HepG2 (cell line): Measurements from ENCODE around the gene SART1. TPM values are rescaled to one million over a fixed set of nuclear protein-coding genes. Genes with fewer than 3 reads are reported as not detected.

Experiments
- ATAC-seq: fragments of 200-7000 bp; cut with Tn5 transposase; 3 replicates; pipeline ENCODE4 v1.9.1; 2020; ENCODE audit warnings: mild to moderate bottlenecking, moderate library complexity
- BruUV-seq: library from RNA; stranded (reverse); fragments of 400-500 nt; replicated peaks from 2 replicates; lab custom pipeline; 2021; lab: Mats Ljungman, UMichigan
- CTCF ChIA-PET: fragments of 300-600 bp; formaldehyde crosslinking; extraction: SDS; loops from one replicate; lab custom pipeline; 2021; ENCODE audit warnings: low total read pairs, inconsistent platforms, low intra/inter-chr PET ratio; lab: Yijun Ruan, JAX
- POLR2A ChIA-PET: fragments of 350-600 bp; sonication (Branson Sonifier 250); formaldehyde crosslinking; loops from one replicate; lab custom pipeline; 2020; ENCODE audit warnings: antibody characterized with exemption, inconsistent platforms; lab: Yijun Ruan, JAX
- DNase-seq: peaks from one replicate; pipeline ENCODE4 v3.0.0-alpha.2; 2015; ENCODE audit warnings: low spot score
- FAIRE-seq: peaks from 3 replicates; lab custom pipeline; 2011; peaks lifted over from hg19 to GRCh38; lab: Jason Lieb, UNC
- H2AFZ ChIP-seq: one replicate; pipeline ENCODE4 v1.6.1; 2011; ENCODE audit warnings: low read length, inconsistent platforms
- H3K27ac ChIP-seq: fragments of 300-600 bp; 3 replicates; pipeline ENCODE4 v1.8.0; 2011; ENCODE audit warnings: mixed run types, mild to moderate bottlenecking, mixed read lengths, low read length, inconsistent platforms; ENCODE audit not compliant: insufficient read depth; ENCODE audit errors: extremely low read length
- H3K27me3 ChIP-seq, 2 experiments: fragments of 200-600 bp in 1 of 2; 2 replicates in 1 of 2; 3 replicates in 1 of 2; pipeline versions ENCODE4 v1.6.0 to v1.8.0; 2011; ENCODE audit warnings: low read length in 2 of 2, mild to moderate bottlenecking in 2 of 2, moderate library complexity in 2 of 2, inconsistent platforms in 1 of 2; ENCODE audit not compliant: insufficient read depth in 2 of 2, control insufficient read depth in 1 of 2
- H3K36me3 ChIP-seq, 2 experiments: fragments of 200-600 bp in 1 of 2; replicated peaks in 1 of 2; 2 replicates in 1 of 2; 3 replicates in 1 of 2; pipeline versions ENCODE4 v1.5.1 to v1.8.0; 2011; ENCODE audit warnings: low read length in 2 of 2, inconsistent platforms in 1 of 2; ENCODE audit not compliant: insufficient read depth in 2 of 2, control insufficient read depth in 1 of 2
- H3K4me1 ChIP-seq: 2 replicates; pipeline ENCODE4 v1.5.1; 2012; ENCODE audit warnings: low read length, inconsistent platforms; ENCODE audit not compliant: insufficient read depth
- H3K4me2 ChIP-seq: 2 replicates; pipeline ENCODE4 v1.6.0; 2011; ENCODE audit warnings: low read depth, low read length, inconsistent platforms
- H3K4me3 ChIP-seq, 3 experiments: fragments of 200-600 bp in 1 of 3; sonication (generic), shearing (Covaris generic) in 1 of 3; replicated peaks in 1 of 3; 2 replicates each; pipeline ENCODE4 v1.5.1; 2011 to 2016; ENCODE audit warnings: low read length in 3 of 3, inconsistent platforms in 2 of 3, low read depth in 2 of 3, mild to moderate bottlenecking in 2 of 3, control low read depth in 1 of 3, mixed read lengths in 1 of 3; ENCODE audit not compliant: insufficient read depth in 1 of 3
- H3K79me2 ChIP-seq: one replicate; pipeline ENCODE4 v1.6.1; 2011; ENCODE audit warnings: low read length, inconsistent platforms; ENCODE audit not compliant: insufficient read depth
- H3K9ac ChIP-seq: 2 replicates; pipeline ENCODE4 v1.6.0; 2011; ENCODE audit warnings: mild to moderate bottlenecking, low read depth, low read length, inconsistent platforms; ENCODE audit not compliant: insufficient read depth
- H3K9me3 ChIP-seq: 2 replicates; pipeline ENCODE4 v1.5.1; 2012; ENCODE audit warnings: mild to moderate bottlenecking, low read length
- H4K20me1 ChIP-seq: 2 replicates; pipeline ENCODE4 v1.6.0; 2011; ENCODE audit warnings: inconsistent platforms, mild to moderate bottlenecking, low read length, moderate library complexity; ENCODE audit not compliant: insufficient read depth
- DMTF1 ChIP-seq: sonication (generic); formaldehyde crosslinking; IDR thresholded peaks from 2 replicates; pipeline ENCODE4 v1.4.0; 2020; ENCODE audit warnings: mild to moderate bottlenecking, missing genetic modification reagents
- E2F1 ChIP-seq: sonication (generic); formaldehyde crosslinking; IDR thresholded peaks from 2 replicates; pipeline ENCODE4 v1.5.0; 2020; ENCODE audit warnings: missing genetic modification reagents
- KLF15 ChIP-seq: sonication (generic); formaldehyde crosslinking; IDR thresholded peaks from 2 replicates; pipeline ENCODE4 v1.8.1; 2023; ENCODE audit warnings: borderline replicate concordance, mild to moderate bottlenecking, inconsistent platforms, missing genetic modification reagents, mixed read lengths
- WGBS: methylation state at CpG from one replicate; pipeline ENCODE4 v1.1.6; 2017; ENCODE audit warnings: low lambda C conversion rate; 5-methylcytosine and 5-hydroxymethylcytosine counted together
- in situ Hi-C: cut with HindIII; loops from 2 replicates; pipeline ENCODE4 v1.10.0; 2017; ENCODE audit warnings: low pct_unique_long_range_greater_than_20kb; ENCODE audit not compliant: extremely low pct_ligation_motif_present
- intact Hi-C: fragments of 100-400 bp; cut with micrococcal nuclease; formaldehyde crosslinking; loops from one replicate; pipeline ENCODE4 v1.10.0; 2022; ENCODE audit not compliant: unreplicated experiment
- polyA plus RNA-seq, 8 experiments: library from polyadenylated mRNA; depleted of rRNA in 3 of 8; stranded (reverse) in 7 of 8; unstranded in 1 of 8; fragments of >200 nt; fragmentation: Illumina TruSeq in 4 of 8; extraction: Trizol in 4 of 8; gene quantifications; 2 replicates each; pipeline versions ENCODE4 v1.2.1 to v1.2.3, GENCODE V29; 2011 to 2016; ENCODE audit warnings: low read depth in 4 of 8, missing spikeins in 1 of 8, mixed read lengths in 1 of 8; ENCODE audit not compliant: insufficient read depth in 1 of 8
- total RNA-seq, 5 experiments: library from RNA; depleted of rRNA; stranded (reverse); fragments of >200 nt; fragmentation: Illumina TruSeq; extraction: Trizol; gene quantifications; 2 replicates each; pipeline ENCODE4 v1.2.3, GENCODE V29; 2016; ENCODE audit warnings: low read depth in 1 of 5

The SART1 gene
- total and polyA plus RNA-seq, 2 of the 13 experiments (the other 11 are each of a cell fraction or from before 2014, with no cell fraction given): 11.3 to 22.5 TPM

GRCh38 chr11:65972116-65972515 is 10.6 kb downstream of the SART1 start:
- POLR2A ChIA-PET: no interaction called here
- no peak for TF ChIP-seq DMTF1
- TF ChIP-seq E2F1 (CRISPR knock-in tag): no peak
- no peak for TF ChIP-seq KLF15 (CRISPR knock-in tag)
- TF ChIP-seq, all 625 proteins: peak for 0
- WGBS: 96% methylated on average over 8 of the region's 8 CpGs

More at GRCh38 chr11:65972116-65972515, 10.6 kb downstream of the SART1 start:
- no TSS peak for BruUV-seq
- Histone ChIP-seq H3K9ac (no peak overlapping the region), H3K4me3 (no peak overlapping the region), H4K20me1 (no peaks in the 10 kb centered on the region), H3K27me3 (no peaks in the 10 kb centered on the region; a peak in 1 of 5 replicates), H3K9me3 (no peaks in the 10 kb centered on the region), H3K4me2 (no peak overlapping the region), H2AFZ (no peak overlapping the region), H3K27ac (no peak overlapping the region), H3K36me3 (peaks cover 10 to 26% of the 10 kb centered on the region in 2 experiments), H3K79me2 (no peaks in the 10 kb centered on the region), H3K4me1 (no peaks in the 10 kb centered on the region)
- intact Hi-C loops: no loop called here
- DNase-seq: no peak
- FAIRE-seq: no peak
- in situ Hi-C loops: no loop called here
- CTCF ChIA-PET: no interaction called here
- no peak for ATAC-seq
